IMR-90 (cell line): ENCODE data around the gene THEMIS2. TPM values are rescaled to one million over a fixed set of nuclear protein-coding genes. Genes with fewer than 3 reads are reported as not detected.

Experiments used
- ATAC-seq: fragments of 200-7000 bp; cut with Tn5 transposase; 2 replicates; pipeline ENCODE4 v1.9.1; 2020; ENCODE audit warnings: low read depth, mild to moderate bottlenecking, moderate library complexity
- BruUV-seq: library from RNA; stranded (reverse); fragments of 400-500 nt; replicated peaks from 2 replicates; lab custom pipeline; 2021; lab: Mats Ljungman, UMichigan
- CTCF ChIA-PET: fragments of 300-600 bp; formaldehyde crosslinking; extraction: SDS; loops from one replicate; lab custom pipeline; 2021; ENCODE audit warnings: antibody characterized with exemption; lab: Yijun Ruan, JAX
- POLR2A ChIA-PET: fragments of 300-600 bp; sonication (Branson Sonifier 250); formaldehyde crosslinking; loops from one replicate; lab custom pipeline; 2022; ENCODE audit warnings: antibody characterized with exemption; ENCODE audit not compliant: unreplicated experiment; lab: Charles Lee
- DNase-seq: peaks from one replicate; pipeline ENCODE4 v3.0.0; 2013
- H2AFZ ChIP-seq: replicated peaks from 2 replicates; pipeline ENCODE3; 2013; ENCODE audit warnings: low read length, mild to moderate bottlenecking; ENCODE audit not compliant: poor library complexity
- H2AK5ac ChIP-seq: 2 replicates; pipeline ENCODE4 v1.6.1; 2013; ENCODE audit warnings: low read depth, low read length, inconsistent platforms
- H2AK9ac ChIP-seq: replicated peaks from 2 replicates; pipeline ENCODE3; 2013; ENCODE audit warnings: mild to moderate bottlenecking, low read depth, low read length, moderate library complexity; ENCODE audit not compliant: poor library complexity
- H2BK120ac ChIP-seq: 2 replicates; pipeline ENCODE4 v1.6.1; 2013; ENCODE audit warnings: low read depth, low read length, inconsistent platforms
- H2BK15ac ChIP-seq: 3 replicates; pipeline ENCODE4 v1.6.1; 2013; ENCODE audit warnings: low read depth, low read length, inconsistent platforms
- H2BK20ac ChIP-seq: 2 replicates; pipeline ENCODE4 v1.6.1; 2013; ENCODE audit warnings: low read depth, mild to moderate bottlenecking, inconsistent platforms, low read length, moderate library complexity
- H2BK5ac ChIP-seq: 2 replicates; pipeline ENCODE4 v1.6.1; 2013; ENCODE audit warnings: mild to moderate bottlenecking, low read depth, low read length, inconsistent platforms; ENCODE audit not compliant: poor library complexity, severe bottlenecking
- H3K14ac ChIP-seq: replicated peaks from 2 replicates; pipeline ENCODE4 v1.6.1; 2013; ENCODE audit warnings: low read depth, low read length, inconsistent platforms
- H3K18ac ChIP-seq: 2 replicates; pipeline ENCODE4 v1.6.1; 2013; ENCODE audit warnings: low read depth, low read length, control low read depth
- H3K23ac ChIP-seq: 2 replicates; pipeline ENCODE4 v1.6.1; 2013; ENCODE audit warnings: low read depth, low read length, inconsistent platforms
- H3K27ac ChIP-seq: 2 replicates; pipeline ENCODE4 v1.5.1; 2013; ENCODE audit warnings: mild to moderate bottlenecking, control low read depth, low read length; ENCODE audit not compliant: insufficient read depth
- H3K27me3 ChIP-seq: 2 replicates; pipeline ENCODE4 v1.6.1; 2013; ENCODE audit warnings: low read length; ENCODE audit not compliant: control insufficient read depth, insufficient read depth
- H3K36me3 ChIP-seq: 2 replicates; pipeline ENCODE4 v1.6.1; 2013; ENCODE audit warnings: low read length, mixed read lengths; ENCODE audit not compliant: control insufficient read depth, insufficient read depth
- H3K4ac ChIP-seq: 2 replicates; pipeline ENCODE4 v1.6.1; 2013; ENCODE audit warnings: low read depth, low read length, inconsistent platforms
- H3K4me1 ChIP-seq: 2 replicates; pipeline ENCODE4 v1.6.1; 2013; ENCODE audit warnings: low read length, mixed read lengths; ENCODE audit not compliant: control insufficient read depth, insufficient read depth
- H3K4me2 ChIP-seq: 2 replicates; pipeline ENCODE4 v1.6.1; 2013; ENCODE audit warnings: low read depth, mild to moderate bottlenecking, control low read depth, low read length, moderate library complexity
- H3K4me3 ChIP-seq: 2 replicates; pipeline ENCODE4 v1.5.1; 2013; ENCODE audit warnings: low read depth, mild to moderate bottlenecking, control low read depth, low read length, moderate library complexity; ENCODE audit not compliant: insufficient read depth
- H3K56ac ChIP-seq: 2 replicates; pipeline ENCODE4 v1.6.1; 2013; ENCODE audit warnings: low read length, inconsistent platforms; ENCODE audit not compliant: insufficient read depth; ENCODE audit errors: extremely low read depth
- H3K79me1 ChIP-seq, 2 experiments: 2 replicates each; pipeline ENCODE4 v1.6.1; 2013; ENCODE audit warnings: low read length in 2 of 2, inconsistent platforms in 1 of 2, low read depth in 1 of 2
- H3K9ac ChIP-seq: 2 replicates; pipeline ENCODE4 v1.6.1; 2013; ENCODE audit warnings: low read depth, low read length, control low read depth
- H3K9me1 ChIP-seq: 2 replicates; pipeline ENCODE4 v1.6.1; 2013; ENCODE audit warnings: low read length, inconsistent platforms; ENCODE audit not compliant: insufficient read depth
- H3K9me3 ChIP-seq: 2 replicates; pipeline ENCODE4 v1.6.1; 2013; ENCODE audit warnings: low read length; ENCODE audit not compliant: control insufficient read depth, insufficient read depth
- H4K20me1 ChIP-seq: 2 replicates; pipeline ENCODE4 v1.6.1; 2013; ENCODE audit warnings: low read length, inconsistent platforms; ENCODE audit not compliant: insufficient read depth
- H4K5ac ChIP-seq: 2 replicates; pipeline ENCODE4 v1.6.1; 2013; ENCODE audit warnings: mild to moderate bottlenecking, low read depth, low read length, control low read depth
- H4K8ac ChIP-seq, 2 experiments: 2 replicates each; pipeline ENCODE4 v1.6.1; 2013; ENCODE audit warnings: low read depth in 2 of 2, low read length in 2 of 2, control low read depth in 1 of 2, inconsistent platforms in 1 of 2
- H4K91ac ChIP-seq: 2 replicates; pipeline ENCODE4 v1.6.1; 2013; ENCODE audit warnings: low read depth, low read length, inconsistent platforms; ENCODE audit not compliant: insufficient read depth
- CEBPB ChIP-seq: IDR thresholded peaks from 2 replicates; pipeline ENCODE4 v1.6.1; 2012; ENCODE audit warnings: low read depth, low read length, improper control_type of control experiment
- ELK1 ChIP-seq: fragments of 150-350 bp; IDR thresholded peaks from 2 replicates; pipeline ENCODE4 v1.6.1; 2016; ENCODE audit warnings: low read depth, mild to moderate bottlenecking, low read length, moderate library complexity, borderline replicate concordance
- NFE2L2 ChIP-seq: fragments of 150-350 bp; IDR thresholded peaks from 2 replicates; pipeline ENCODE4 v1.6.1; 2016; ENCODE audit warnings: low read depth, mild to moderate bottlenecking, low read length
- POLR2A ChIP-seq: IDR thresholded peaks from 2 replicates; pipeline ENCODE4 v1.6.1; 2012; ENCODE audit warnings: mild to moderate bottlenecking, low read depth, low read length
- RFX5 ChIP-seq: IDR thresholded peaks from 2 replicates; pipeline ENCODE4 v1.8.0; 2012; ENCODE audit warnings: low read depth, mild to moderate bottlenecking, low read length, moderate library complexity
- WGBS, 2 experiments: methylation state at CpG; one replicate each; pipeline versions ENCODE4 v1.1.5 to v1.1.7; 2013; ENCODE audit warnings: missing lambda C conversion rate in 2 of 2; ENCODE audit not compliant: insufficient read length in 1 of 2; ENCODE audit errors: extremely low coverage in 2 of 2; 5-methylcytosine and 5-hydroxymethylcytosine counted together
- dilution Hi-C: fragments of 300-500 bp; cut with HindIII; formaldehyde crosslinking; loops from one replicate; pipeline ENCODE4 v1.14.3; 2018; ENCODE audit warnings: low sequenced_read_pairs; ENCODE audit not compliant: unreplicated experiment
- in situ Hi-C: fragments of 300-500 bp; cut with MboI; formaldehyde crosslinking; loops from 3 replicates; pipeline ENCODE4 v1.14.3; 2019; ENCODE audit warnings: low sequenced_read_pairs, inconsistent platforms, mixed read lengths
- intact Hi-C: fragments of 100-400 bp; cut with micrococcal nuclease; formaldehyde crosslinking; loops from 2 replicates; pipeline ENCODE4 v1.10.0; 2022
- polyA plus RNA-seq, 3 experiments: library from polyadenylated mRNA; depleted of rRNA; stranded (reverse); fragments of >200 nt; gene quantifications; 2 replicates each; pipeline ENCODE4 v1.2.3, GENCODE V29; 2012; ENCODE audit warnings: low replicate concordance in 1 of 3
- total RNA-seq: library from RNA; depleted of rRNA; stranded (reverse); fragments of >200 nt; gene quantifications from 2 replicates; pipeline ENCODE4 v1.2.3, GENCODE V29; 2012

Gene THEMIS2
- total and polyA plus RNA-seq, 2 of the 4 experiments (the other 2 are of a cell fraction) = 4.5 to 5.0 TPM

GRCh38 chr1:27873671-27874384 lies 1.5 kb downstream of the THEMIS2 start (continued):
- TF ChIP-seq RFX5 (no peak), POLR2A (no peak)

GRCh38 chr1:27876341-27877114 lies 4.2 kb downstream of the THEMIS2 start:
- no peak for TF ChIP-seq CEBPB
- TF ChIP-seq NFE2L2 = no peak
- TF ChIP-seq ELK1 = no peak
- H2BK15ac ChIP-seq = 0 out of 3 replicates have a peak overlapping the region, but pooled peaks have one; percentile 45
- H3K4me3 ChIP-seq = no peak overlapping the region
- no peaks in the 10 kb centered on the region for H3K9me3 ChIP-seq
- H3K4me2 ChIP-seq = no peak overlapping the region
- no peak overlapping the region for H3K56ac ChIP-seq
- no peak overlapping the region for H3K23ac ChIP-seq
- H2AK9ac ChIP-seq = peak overlapping the region; percentile 42
- peak overlapping the region; percentile 21 for H2AFZ ChIP-seq
- no peak overlapping the region for H2BK120ac ChIP-seq
- peak overlapping the region; percentile 49 for H3K4ac ChIP-seq
- H3K79me1 ChIP-seq = peaks cover 0 to 6% of the 10 kb centered on the region in 2 experiments; a peak in 1 of 4 replicates
- H3K9me1 ChIP-seq = peaks cover 17% of the 10 kb centered on the region
- no peaks in the 10 kb centered on the region for H3K27me3 ChIP-seq
- WGBS, 2 experiments = 83% methylated on average over 12 of the region's 18 CpGs; no CpG with 5 or more reads in 1 of the 2 experiments
- ChIA-PET POLR2A (no interaction called here), CTCF (interaction anchor here (0.6 kb wide), 1 partner anchor 15 kb away, joined by 3 read pairs; no protein-coding TSS in a partner anchor)
- H4K8ac ChIP-seq = no peak overlapping the region
- H4K20me1 ChIP-seq = peaks cover 3% of the 10 kb centered on the region
- peaks cover 7% of the 10 kb centered on the region for H3K36me3 ChIP-seq
- no peak overlapping the region for H3K27ac ChIP-seq
- peak overlapping the region; percentile 96 for H2AK5ac ChIP-seq
- H4K5ac ChIP-seq = no peak overlapping the region
- no peak overlapping the region for H3K9ac ChIP-seq
- H3K18ac ChIP-seq = no peak overlapping the region; the same call in 1 of the 2 replicates
- BruUV-seq = no TSS peak
- H3K4me1 ChIP-seq = peaks cover 7% of the 10 kb centered on the region
- dilution Hi-C loops = no loop called here
- H3K14ac ChIP-seq = no peak overlapping the region; the same call in 1 of the 2 replicates
- in situ Hi-C loops = no loop called here
- H4K91ac ChIP-seq = peak overlapping the region; percentile 53
- ATAC-seq (no peak), DNase-seq (no peak)
- intact Hi-C loops = no loop called here
- H2BK5ac ChIP-seq = peak overlapping the region; percentile 16
- peak overlapping the region; percentile 76; the same call in 1 of the 2 replicates for H2BK20ac ChIP-seq
